Activated CD4-positive, alpha-beta T cell treated with anti-CD3 and anti-CD28 coated beads, Interleukin-2, amount 50 U/mL, for 1 hour (primary cell): ENCODE measurements around the gene IL4I1.

ENCODE experiments used
- DNase-seq: peaks from one replicate; pipeline ENCODE4 v3.0.0-alpha.2; 2020

Gene IL4I1

DNA sequence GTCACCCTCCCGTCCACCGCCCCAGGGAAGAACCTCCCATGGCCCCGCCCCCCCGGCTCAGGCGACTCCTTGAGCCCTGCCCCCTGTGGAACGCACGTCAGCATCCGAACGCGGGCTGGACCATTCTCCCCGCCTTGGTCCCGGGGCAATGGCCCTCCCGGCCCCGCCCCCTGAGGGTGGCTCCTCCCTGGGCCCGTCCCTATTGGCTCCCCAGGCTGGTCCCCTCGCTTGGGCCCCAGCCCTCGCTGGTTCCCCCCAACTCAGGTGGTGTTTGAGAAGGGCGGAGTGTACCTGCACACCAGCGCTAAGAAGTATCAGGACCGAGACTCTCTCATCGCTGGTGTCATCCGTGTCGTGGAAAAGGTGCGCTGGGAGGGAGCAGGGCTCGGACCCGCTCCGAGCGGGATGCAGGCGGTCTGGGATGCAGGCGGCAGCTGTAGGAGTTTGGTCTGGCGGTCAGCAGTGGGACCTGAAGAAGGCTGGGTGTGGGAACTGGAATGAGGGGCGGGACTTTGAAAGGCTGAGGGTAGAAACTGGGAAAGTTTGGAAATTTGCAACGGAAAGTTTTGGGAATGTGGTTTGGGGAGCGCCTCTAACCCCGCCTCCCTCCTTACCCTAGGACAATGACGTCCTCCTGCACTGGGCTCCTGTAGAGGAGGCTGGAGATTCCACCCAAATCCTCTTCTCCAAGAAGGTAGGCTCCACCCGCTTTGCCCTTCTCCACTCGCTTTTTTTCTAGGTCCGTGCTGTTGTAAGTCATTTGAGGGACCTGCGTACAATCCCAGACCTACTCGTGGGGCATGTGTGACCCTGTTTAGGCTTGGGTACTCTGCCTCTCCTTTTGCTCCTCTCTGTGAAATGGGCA is 18.6 kb downstream of the IL4I1 start:
- DNase-seq = peak; percentile 98

DNA sequence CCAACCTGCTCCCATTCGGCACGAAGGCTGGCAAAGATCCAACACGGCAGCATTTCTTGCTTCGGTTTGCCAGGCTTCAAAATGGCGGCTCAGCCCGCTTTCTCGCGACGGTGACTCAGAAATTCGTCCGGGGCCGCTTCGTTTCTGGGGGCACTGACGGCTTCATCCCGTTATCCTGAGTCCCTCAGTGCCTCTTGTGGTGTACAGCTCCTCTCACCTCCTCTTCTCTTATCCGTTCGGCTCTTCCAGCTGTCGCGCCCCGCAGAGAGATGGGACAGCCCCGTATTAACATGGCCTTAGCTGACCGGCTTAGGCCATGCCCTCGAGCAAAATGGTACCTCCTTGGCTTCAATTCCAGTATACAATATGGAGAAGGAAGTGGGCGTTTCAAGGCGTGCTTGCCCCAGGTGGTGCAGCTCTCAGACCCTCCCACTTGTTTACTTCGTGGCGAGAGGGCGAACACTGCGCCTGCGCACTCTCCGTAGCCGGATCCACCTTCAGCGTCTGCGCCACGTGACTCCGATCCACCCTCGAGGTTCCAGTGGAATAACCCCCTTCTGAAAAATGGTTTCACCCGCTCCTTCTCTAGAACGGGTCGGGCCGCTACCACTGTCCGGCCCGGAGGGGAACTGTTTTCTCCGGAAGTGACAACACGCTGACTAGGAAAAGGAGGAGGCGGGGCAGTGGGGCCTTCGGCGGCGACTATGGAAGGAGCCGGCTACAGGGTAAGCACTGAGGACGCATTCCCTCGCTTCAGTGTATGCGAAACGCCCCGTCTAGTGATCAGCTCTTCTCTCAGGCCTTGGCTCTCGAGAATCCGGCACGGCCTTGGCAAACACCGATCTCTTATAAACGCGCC is 19.4 kb downstream of the IL4I1 start, which contains the start of the genes AKT1S1 and TBC1D17:
Gene AKT1S1, minus strand, starts transcription at position 336 of the 859 bp plus-strand sequence. CDS start 4,060 bp downstream, outside the sequence.
Gene TBC1D17, plus strand, starts transcription at position 683 of the 859 bp plus-strand sequence. Its CDS starts 22 bp downstream, at position 705.
- peak; percentile 96 for DNase-seq

DNA sequence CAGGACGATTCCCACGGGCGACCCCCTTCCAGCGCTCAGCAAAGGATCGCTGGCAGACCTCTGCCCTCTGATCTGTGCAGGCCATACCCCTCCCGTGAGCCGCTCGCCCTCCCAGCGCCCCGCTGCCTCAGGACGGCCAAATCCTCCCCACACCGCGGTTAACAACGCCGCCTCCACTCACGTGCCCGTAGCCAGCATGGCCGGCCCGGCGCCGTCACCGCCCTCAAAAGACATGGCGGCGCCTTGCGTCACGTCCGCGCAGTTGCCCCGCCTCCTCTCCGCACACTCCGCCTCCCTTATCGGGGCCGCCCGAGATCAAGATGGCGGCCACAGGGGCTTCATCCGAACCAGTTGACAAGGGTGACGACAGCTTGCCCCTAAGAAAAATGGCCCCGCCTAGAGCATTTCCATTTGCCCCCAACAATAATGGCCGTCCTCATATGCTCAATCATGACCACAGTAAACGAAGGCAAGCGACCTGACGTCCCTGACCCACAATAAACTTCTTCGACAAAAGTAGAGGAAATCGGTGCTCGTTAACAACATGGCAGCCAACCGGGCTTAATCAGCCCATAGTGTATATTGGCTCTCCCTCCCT is 20.2 kb downstream of the IL4I1 start:
- DNase-seq = peak; percentile 97

DNA sequence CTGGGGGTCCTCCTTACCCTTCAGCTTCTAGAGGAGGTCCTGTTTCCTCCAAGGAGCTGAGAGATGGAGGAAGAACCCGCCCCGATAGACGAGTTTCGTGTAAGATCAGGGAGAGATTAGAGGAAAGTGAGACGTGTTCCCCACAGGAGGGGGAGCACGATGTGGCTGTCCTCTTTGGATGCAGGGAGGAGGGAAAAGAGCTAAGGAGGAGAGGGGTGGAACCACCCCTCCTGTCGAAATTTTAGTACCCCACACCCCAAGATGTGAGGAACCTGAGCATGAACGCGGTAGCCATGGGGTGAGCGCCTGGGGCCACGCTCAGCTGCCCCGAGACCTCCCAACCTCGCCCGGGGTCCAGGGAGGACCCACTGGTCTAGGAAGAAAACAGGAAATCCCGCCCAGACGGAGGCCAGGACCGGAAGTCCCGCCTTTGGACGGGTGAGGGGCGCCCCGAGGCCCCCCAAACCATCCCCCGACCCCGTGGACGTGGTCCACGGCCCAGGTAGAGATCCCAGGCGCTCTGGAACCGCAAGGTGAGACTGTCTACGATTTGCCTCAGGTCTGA is 20.7 kb downstream of the IL4I1 start:
- DNase-seq = peak; percentile 44

DNA sequence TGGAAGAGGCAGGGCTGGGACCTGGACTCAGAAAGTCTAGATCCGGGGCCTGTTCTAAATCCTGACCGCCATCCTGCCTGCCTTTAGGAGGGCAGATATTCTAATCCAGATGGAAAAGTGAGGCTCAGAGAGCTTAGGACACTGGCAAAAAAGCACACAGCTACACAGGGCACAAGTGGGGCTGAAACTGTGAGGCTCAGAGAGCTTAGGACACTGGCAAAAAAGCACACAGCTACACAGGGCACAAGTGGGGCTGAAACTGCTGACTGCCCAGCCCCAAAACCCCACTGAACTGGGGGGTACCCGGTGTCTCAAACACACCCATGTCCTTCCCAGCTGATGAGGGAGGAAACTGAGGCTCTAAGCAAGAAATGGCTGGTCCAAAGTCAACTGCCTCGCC is 21.5 kb downstream of the IL4I1 start:
- no peak for DNase-seq

DNA sequence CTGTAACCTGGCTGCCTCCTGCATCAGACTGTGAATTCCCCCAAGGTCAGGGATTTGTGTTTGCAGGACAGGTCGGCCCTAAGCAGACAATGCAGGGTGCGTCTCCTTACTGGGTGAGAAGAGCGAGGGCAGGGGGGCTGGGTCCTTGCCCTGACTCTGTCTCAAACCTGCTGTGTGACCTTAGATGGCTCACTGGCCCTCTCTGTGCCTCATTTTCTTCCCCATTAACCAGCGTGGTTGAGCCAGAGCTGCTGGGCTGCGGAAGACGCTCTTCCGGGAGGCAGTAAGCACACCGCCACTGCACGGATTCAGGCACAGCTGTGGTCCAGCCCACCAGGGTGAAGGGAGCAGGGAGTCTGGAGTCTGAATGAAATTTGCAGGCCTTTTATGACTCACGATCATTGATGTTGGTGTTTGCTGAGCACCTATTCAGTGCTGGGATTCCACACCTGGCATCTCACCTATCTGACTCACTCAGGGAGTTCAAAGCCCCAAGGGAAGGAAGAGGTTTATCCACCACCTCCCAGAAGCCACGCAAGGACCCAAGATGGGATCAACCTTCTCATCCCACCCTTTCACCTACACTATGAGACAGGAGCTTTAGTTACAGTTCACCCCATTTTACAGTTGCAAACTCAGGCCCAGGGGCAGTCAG is 22.1 kb downstream of the IL4I1 start:
- no peak for DNase-seq

DNA sequence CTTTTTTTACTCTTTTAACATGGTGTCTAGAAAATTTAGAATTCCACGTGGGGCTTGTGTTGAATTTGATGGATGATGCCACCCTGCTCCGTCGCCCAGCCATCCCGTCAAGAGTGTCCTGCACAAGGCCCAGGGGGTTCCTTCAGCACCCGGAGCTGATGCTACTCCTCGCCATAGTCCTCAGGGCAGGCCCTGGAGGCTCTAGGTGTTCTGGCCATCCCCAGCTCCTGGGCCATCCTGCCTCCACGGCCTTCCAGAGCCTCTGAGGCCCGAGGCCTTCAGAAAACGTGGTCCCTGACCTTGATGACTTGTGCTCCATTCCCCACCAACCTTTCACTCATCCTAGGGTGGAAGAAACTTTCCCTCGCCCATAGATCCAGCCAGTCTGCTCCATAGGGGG is 22.9 kb downstream of the IL4I1 start:
- no peak for DNase-seq

DNA sequence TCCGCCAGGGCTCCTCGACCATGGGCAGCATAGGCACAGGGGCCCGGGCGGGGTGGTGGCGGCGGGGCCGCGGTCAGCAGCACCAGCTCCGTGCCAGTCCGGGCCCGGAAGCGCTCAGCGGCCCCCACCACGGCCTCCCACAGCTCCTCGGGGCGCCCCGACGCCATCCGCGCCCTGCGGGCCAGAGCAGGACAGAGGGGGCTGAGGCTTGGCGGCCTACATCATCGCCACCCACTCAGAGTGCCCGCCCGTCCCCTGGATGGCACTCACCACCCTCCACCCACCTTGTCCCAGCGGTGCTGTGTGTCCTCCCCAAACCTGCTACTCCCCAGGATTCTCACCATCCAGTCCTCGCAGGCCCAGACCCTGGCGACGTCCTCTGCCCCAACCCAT is 23.6 kb downstream of the IL4I1 start:
- DNase-seq = no peak

DNA sequence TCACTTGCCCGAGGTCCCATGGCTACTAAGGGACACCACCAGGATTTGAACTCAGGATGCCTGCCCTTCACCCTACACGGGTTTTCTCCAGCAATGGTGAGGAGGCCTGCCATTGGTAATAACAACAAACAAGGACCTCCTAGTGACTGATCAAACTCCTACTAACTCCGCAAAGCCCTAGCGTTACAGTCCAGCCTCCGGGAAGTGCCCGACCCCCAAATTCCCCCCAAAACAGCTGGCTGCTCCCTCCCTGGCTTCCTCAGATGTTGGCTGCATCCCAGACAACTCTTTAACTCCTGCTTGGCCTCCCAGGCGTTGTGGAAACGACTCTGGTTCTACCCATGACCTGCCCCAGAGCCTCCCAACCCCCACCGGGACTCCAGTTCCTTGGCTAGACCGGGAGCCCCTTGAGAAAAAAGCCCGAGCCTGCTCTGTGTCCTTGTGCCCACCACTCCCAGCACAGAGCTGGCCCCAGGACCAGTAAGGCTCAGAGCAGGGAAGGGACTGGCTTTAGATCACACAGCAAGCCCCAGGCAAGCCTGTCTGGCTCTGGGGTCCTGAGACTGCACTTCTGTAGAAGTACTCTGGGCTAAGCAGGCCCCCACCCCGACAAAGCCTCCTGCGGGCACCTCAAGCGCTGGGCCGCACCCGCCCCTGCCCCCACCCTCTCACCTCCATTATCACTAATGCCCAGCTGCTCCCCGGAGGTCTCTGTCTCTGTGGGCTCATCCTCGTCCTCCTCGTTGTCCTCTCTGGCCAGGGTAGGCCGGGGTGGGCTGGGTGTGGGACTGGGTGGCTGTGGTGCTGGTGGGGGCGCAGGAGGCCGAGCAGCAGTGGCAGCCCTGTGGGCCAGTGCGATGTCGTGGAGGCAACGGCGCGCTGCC is 24.2 kb downstream of the IL4I1 start:
- DNase-seq = no peak

DNA sequence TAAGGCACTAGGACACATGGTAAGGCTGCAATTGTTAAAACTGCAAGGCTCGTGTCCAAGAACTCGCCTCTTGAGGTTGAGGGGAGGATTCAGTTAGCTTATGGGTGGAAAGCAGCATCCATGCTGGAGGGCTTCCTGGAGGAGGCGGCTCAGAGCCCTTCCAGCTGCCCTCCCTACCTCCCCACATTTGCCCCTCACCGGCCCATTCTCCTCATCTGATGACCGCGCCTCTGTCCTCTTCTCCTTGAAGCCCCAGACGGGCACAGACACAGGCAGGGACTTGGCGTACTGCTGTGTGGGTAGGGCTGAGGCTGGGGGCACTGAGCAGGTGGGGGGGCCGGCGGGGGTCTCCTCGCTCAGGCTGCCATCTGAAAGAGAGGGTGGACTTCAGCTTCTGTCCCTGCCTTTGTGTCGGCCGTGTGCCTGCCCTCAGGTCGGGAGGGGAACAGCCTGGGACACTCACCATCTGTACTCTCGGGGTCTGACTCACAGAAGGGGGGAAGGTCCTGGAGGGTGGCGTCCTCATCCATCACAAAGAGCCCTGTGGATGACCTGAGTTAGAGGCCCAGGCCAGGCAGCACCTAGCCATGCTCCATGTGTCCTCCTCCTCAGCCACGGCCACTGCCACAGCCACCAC is 25.2 kb downstream of the IL4I1 start:
- no peak for DNase-seq

DNA sequence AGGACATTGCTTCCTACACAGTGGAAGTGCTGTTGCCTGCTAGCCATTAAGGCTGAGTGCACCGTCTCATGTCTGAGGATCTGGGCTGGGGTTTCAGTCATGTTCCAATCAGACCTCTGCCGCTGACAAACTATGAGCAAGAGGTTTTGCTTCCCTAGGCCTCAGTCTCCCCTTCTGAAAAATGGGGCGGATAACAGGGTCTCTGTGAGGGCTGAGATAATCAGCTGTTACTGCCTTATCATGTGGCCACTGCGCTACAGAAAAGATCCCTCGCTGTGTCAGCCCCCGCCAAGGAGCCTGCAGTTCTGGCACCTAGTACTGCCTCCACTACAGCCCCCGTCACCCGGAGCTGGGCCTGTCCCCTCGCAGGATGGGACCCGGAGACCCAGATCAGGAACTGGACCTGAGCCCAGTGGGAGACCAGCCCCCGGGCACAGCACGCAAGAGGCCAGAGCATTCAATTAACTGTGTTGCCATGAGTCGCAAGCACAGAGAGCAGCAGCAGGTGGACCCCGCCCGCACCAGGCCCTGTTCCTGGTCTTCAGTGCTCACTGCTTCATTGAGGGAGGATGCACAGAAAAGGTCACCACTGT is 26.3 kb downstream of the IL4I1 start:
- no peak for DNase-seq

DNA sequence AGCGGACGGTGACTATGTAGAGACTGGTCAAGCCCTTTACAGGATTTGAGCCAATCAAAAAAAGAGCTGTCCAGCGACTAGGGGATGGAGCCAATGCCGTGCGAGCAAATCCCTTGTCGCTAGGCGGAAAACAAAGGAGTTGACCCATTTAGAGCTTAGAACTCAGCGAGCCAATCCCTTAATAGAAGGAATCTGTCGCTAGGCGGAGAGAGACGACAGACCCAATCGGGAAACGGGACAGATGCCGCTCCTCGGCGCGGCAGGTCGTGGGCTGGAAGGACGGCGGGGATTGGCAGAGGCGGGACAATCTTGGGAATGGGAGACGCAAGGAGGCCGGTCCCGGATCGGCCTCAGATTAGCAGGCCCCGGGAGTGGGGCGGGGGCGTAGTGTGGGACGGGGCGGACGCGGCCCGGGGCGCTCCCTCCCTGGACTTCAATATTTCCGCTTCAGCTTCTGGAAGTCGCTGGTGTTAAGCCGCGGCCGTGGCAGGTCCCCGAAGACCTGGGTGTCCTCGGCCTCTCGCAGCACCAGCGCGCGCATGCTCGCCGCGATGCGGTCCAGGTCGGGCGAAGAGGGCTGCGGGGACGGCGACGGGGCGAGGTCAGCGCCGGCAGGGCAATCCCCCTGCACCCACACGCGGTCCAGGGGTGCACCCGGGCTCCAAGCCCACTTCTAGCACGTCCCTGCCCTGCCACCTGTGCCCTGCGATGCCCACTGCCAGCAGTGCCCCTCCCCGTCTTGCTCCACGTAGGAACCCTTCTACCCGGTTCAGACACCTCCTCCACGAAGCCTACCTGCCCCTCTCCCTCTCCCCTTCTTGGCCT is 27.0 kb downstream of the IL4I1 start:
- DNase-seq = peak; percentile 87

DNA sequence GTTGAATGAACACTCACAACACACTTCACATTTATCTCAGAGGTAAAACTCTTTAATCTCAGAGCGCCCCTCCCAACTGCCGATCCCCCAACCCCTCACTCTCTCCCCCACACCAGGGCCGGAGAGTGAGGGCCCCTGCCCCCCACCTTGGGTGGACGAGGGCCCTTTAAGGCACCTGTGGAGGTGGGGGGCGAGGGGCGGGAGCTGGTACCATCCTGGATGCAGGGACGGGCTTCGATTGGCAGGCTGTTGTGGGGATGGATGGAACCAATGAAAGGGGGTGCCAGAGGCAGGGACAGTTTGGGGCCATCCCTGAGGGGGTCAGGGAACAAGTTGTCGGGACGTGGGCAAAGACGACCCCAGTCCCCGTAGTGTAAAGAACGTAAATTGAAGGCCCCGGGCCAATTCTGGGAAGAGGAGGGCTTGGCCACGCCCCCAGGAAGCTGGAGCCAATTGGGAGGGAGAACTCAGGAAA is 27.6 kb downstream of the IL4I1 start:
- DNase-seq = no peak

DNA sequence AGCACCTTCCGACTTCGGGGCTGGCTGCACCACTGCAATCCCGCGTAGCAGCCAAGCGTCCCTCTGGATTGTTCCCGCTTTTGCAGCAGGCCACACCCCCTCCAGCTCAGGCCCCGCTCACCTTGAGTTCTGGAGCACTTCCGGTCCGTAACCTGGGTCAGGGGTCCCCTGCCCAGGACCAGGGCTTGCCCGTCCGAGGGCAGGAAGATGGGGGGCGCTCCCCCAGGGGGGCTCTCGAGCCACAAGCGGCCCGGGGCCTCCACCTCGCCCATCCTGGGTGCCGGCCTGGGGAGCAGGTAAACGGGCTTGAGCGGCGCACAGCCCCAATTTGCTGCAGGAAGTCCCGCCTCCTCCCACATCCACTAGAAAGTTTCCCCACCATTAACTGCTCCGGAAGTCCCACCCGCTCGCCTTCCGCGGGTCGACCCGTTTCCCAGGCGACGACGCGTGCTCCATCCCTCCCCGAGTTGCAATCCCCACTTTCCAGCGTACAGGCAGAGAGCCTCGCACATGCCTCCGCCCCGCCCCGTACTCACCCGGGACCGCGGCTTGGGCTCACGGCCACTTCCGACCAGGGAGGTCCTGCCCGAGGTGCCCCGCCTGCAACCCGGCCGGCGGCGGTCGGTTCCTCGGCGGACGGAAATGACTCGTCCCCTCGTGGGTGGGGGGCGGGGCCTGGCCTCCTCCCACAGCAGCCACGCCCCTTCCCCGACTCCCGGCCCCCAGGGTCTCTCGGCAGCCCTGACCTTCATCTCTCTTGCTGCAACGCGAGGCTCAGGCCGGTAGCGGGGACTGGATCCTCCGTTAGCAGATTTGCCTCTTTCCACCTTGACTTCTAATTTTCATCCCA is 29.5 kb downstream of the IL4I1 start, which contains the start of gene PNKP:
Gene PNKP, minus strand, starts transcription at position 644 of the 850 bp plus-strand sequence. Its CDS starts 372 bp downstream, at position 272.
- DNase-seq = peak; percentile 79

DNA sequence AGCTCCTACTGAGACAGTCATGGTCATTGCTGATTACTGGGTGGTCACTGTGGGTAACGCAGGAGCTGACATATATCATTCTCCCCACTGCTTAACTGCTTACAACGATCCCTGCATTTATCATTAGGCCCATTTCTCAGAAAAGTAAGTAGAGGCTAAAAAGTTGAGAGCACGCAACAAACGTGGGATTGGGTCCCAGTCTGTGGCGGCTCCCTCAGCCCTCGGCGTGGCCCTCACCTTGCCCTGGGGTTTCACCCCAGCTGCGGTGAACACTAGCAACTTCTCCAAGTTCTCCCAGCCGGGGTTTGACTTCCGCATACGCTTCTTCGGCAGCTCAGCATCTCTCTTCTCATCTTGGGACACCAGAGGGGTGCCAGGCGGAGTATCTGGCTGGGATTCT is 31.8 kb downstream of the IL4I1 start:
- no peak for DNase-seq

DNA sequence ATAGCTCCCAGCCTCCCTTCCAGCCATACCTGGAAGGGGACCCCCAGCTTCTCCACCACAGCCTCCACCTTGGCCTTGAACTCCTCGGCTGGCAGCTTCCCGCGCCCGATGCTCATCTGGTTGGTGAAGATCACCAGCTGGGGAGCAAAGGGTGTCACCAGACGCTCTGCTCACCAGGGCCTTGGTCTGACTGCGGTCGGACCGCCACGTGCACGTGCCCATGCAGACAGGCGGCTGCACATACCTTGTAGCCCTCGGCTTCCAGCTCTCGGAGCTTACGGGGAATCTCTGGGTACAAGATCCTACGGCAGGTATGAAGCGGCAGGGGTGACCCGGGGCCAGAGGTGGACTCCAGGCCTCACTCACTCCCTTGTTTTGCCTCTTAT is 32.8 kb downstream of the IL4I1 start:
- no peak for DNase-seq

DNA sequence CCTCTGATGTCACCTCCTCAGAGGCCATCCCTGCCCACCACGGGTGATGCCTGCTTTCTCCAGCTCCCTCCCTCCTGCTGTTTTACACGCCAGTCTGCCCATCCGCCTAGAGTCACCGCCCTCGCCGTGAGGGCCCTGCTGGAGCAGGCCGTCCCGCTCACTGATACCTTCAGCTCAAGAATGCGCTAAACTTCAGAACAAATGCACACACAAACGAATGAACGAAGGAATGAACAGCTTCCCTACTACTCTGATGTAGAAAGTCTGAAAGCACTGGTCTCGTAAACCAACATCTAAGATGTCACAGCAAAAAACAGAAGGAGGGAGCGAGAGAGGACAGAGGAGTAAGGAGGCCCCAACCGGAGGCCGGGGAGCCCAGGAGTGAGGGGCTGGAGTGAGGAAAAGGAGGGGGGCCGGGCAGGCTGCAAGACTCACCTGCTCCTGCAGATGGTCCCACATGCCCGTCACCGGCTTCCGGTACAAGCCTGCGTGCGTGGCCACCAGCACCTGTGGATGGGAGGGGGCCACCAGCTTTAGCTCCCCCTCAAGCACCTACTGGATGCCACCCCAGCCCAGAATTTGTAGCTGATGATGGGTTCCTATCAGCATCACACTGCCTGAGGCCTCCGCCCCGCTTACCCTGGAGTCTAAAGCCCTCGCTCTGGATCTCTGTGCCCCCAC is 33.3 kb downstream of the IL4I1 start:
- no peak for DNase-seq
